Thymus (tissue), 11 donors: ENCODE data around the gene WNK2. TPM values are rescaled to one million over a fixed set of nuclear protein-coding genes. Genes with fewer than 3 reads are reported as not detected.

Experiments
- DNase-seq, 9 donors: peaks; one replicate each; pipeline ENCODE4 v3.0.0-alpha.2; 2013; ENCODE audit warnings: low spot score in 9 of 9, low read depth in 6 of 9, missing footprints in 1 of 9
- H3K27ac ChIP-seq, 2 donors: one replicate each; pipeline ENCODE4 v1.5.1; 2013; ENCODE audit warnings: control low read depth in 1 of 2, low read depth in 1 of 2, low read length in 1 of 2, mild to moderate bottlenecking in 1 of 2, moderate library complexity in 1 of 2
- H3K27me3 ChIP-seq, 2 donors: one replicate each; pipeline ENCODE4 v1.5.1; 2013; ENCODE audit warnings: low read length in 1 of 2; ENCODE audit not compliant: control insufficient read depth in 2 of 2, insufficient read depth in 1 of 2
- H3K36me3 ChIP-seq, 2 donors: one replicate each; pipeline ENCODE4 v1.5.1; 2013; ENCODE audit warnings: low read length in 1 of 2, mild to moderate bottlenecking in 1 of 2, moderate library complexity in 1 of 2; ENCODE audit not compliant: control insufficient read depth in 2 of 2, insufficient read depth in 2 of 2
- H3K4me1 ChIP-seq, 2 donors: one replicate each; pipeline ENCODE4 v1.5.1; 2013; ENCODE audit warnings: low read length in 2 of 2; ENCODE audit not compliant: control insufficient read depth in 2 of 2, insufficient read depth in 2 of 2
- H3K4me3 ChIP-seq, 2 donors: one replicate each; pipeline ENCODE4 v1.5.1; 2013; ENCODE audit warnings: low read length in 2 of 2, control low read depth in 1 of 2, mild to moderate bottlenecking in 1 of 2
- H3K9me3 ChIP-seq, 2 donors: one replicate each; pipeline ENCODE4 v1.5.1; 2013; ENCODE audit warnings: low read length in 1 of 2, mild to moderate bottlenecking in 1 of 2; ENCODE audit not compliant: control insufficient read depth in 2 of 2, insufficient read depth in 1 of 2
- WGBS: extraction: QIAGEN DNeasy Blood & Tissue Kit; methylation state at CpG from one replicate; pipeline ENCODE4 v1.1.7; 2013; 5-methylcytosine and 5-hydroxymethylcytosine counted together
- polyA plus RNA-seq: library from polyadenylated mRNA; stranded (reverse); fragments of 200-250 nt; gene quantifications from one replicate; pipeline ENCODE4 v1.2.3, GENCODE V29; 2013
- total RNA-seq: library from RNA; stranded (reverse); fragments of 120-200 nt; gene quantifications from one replicate; pipeline ENCODE4 v1.2.4, GENCODE V29; 2013
- donor health status: healthy.

The WNK2 gene
- total and polyA plus RNA-seq, 2 donors = 9.1 to 12.5 TPM

- H3K36me3 ChIP-seq = no peaks in the 10 kb centered on the region
- no peaks in the 10 kb centered on the region for H3K27me3 ChIP-seq
- H3K27ac ChIP-seq = no peak overlapping the region
- peaks cover 0 to 4% of the 10 kb centered on the region in 2 donors for H3K9me3 ChIP-seq
- 98% methylated on average over 5 of the region's 5 CpGs for WGBS
- H3K4me3 ChIP-seq = no peak overlapping the region
- no peak for DNase-seq
- H3K4me1 ChIP-seq = peaks cover 0 to 10% of the 10 kb centered on the region in 2 donors
These were observed 35.8 kb downstream of the WNK2 start for GRCh38 chr9:93219692-93220091.

GRCh38 chr9:93220627-93221026, 36.7 kb downstream of the WNK2 start:
- peaks cover 0 to 10% of the 10 kb centered on the region in 2 donors for H3K4me1 ChIP-seq
- no peaks in the 10 kb centered on the region for H3K9me3 ChIP-seq
- no peaks in the 10 kb centered on the region for H3K27me3 ChIP-seq
- no peak overlapping the region for H3K4me3 ChIP-seq
- H3K36me3 ChIP-seq = no peaks in the 10 kb centered on the region
- no peak for DNase-seq
- 88% methylated on average over 4 of the region's 4 CpGs for WGBS
- H3K27ac ChIP-seq = no peak overlapping the region

- no peak overlapping the region for H3K4me3 ChIP-seq
- no peak overlapping the region for H3K27ac ChIP-seq
- WGBS = 97% methylated on average over 9 of the region's 9 CpGs
- no peaks in the 10 kb centered on the region for H3K36me3 ChIP-seq
- H3K9me3 ChIP-seq = no peaks in the 10 kb centered on the region
- DNase-seq = no peak
- H3K27me3 ChIP-seq = peaks cover 0 to 2% of the 10 kb centered on the region in 2 donors
- H3K4me1 ChIP-seq = peaks cover 0 to 10% of the 10 kb centered on the region in 2 donors
These were observed 37.1 kb downstream of the WNK2 start for GRCh38 chr9:93221044-93221443.

GRCh38 chr9:93222890-93223259, 38.9 kb downstream of the WNK2 start:
- H3K9me3 ChIP-seq = no peaks in the 10 kb centered on the region
- DNase-seq = no peak
- no peak overlapping the region for H3K27ac ChIP-seq
- peaks cover 0 to 2% of the 10 kb centered on the region in 2 donors for H3K27me3 ChIP-seq
- no peaks in the 10 kb centered on the region for H3K36me3 ChIP-seq
- WGBS = 54% methylated on average over 7 of the region's 7 CpGs
- H3K4me3 ChIP-seq = no peak overlapping the region
- H3K4me1 ChIP-seq = peaks cover 0 to 10% of the 10 kb centered on the region in 2 donors

GRCh38 chr9:93223260-93224180, 39.6 kb downstream of the WNK2 start:
- WGBS = 44% methylated on average over 16 of the region's 16 CpGs
- no peak for DNase-seq
- no peak overlapping the region for H3K27ac ChIP-seq

GRCh38 chr9:93224591-93224990, 40.7 kb downstream of the WNK2 start:
- no peaks in the 10 kb centered on the region for H3K36me3 ChIP-seq
- H3K9me3 ChIP-seq = no peaks in the 10 kb centered on the region
- peaks cover 0 to 2% of the 10 kb centered on the region in 2 donors for H3K27me3 ChIP-seq
- H3K27ac ChIP-seq = no peak overlapping the region
- H3K4me1 ChIP-seq = peaks cover 0 to 10% of the 10 kb centered on the region in 2 donors
- 88% methylated on average over 2 of the region's 2 CpGs for WGBS
- no peak overlapping the region for H3K4me3 ChIP-seq
- no peak for DNase-seq

More at GRCh38 chr9:93223260-93224180, 39.6 kb downstream of the WNK2 start:
- Histone ChIP-seq H3K4me3 (no peak overlapping the region), H3K27me3 (peaks cover 0 to 2% of the 10 kb centered on the region in 2 donors), H3K4me1 (peaks cover 0 to 10% of the 10 kb centered on the region in 2 donors), H3K36me3 (no peaks in the 10 kb centered on the region), H3K9me3 (no peaks in the 10 kb centered on the region)

GRCh38 chr9:93225417-93225816, 41.5 kb downstream of the WNK2 start:
- WGBS = 24% methylated on average over 7 of the region's 7 CpGs
- H3K27ac ChIP-seq = no peak overlapping the region
- peaks cover 0 to 4% of the 10 kb centered on the region in 2 donors for H3K27me3 ChIP-seq
- H3K9me3 ChIP-seq = no peaks in the 10 kb centered on the region
- H3K4me3 ChIP-seq = no peak overlapping the region
- H3K36me3 ChIP-seq = no peaks in the 10 kb centered on the region
- peak in 1 of 9 donors; percentile 27 for DNase-seq
- H3K4me1 ChIP-seq = peaks cover 0 to 10% of the 10 kb centered on the region in 2 donors

- WGBS = 96% methylated on average over 9 of the region's 9 CpGs
- no peaks in the 10 kb centered on the region for H3K9me3 ChIP-seq
- peaks cover 0 to 4% of the 10 kb centered on the region in 2 donors for H3K27me3 ChIP-seq
- no peaks in the 10 kb centered on the region for H3K36me3 ChIP-seq
- DNase-seq = no peak
- H3K27ac ChIP-seq = no peak overlapping the region
- peaks cover 0 to 10% of the 10 kb centered on the region in 2 donors for H3K4me1 ChIP-seq
- no peak overlapping the region for H3K4me3 ChIP-seq
These were observed 42.0 kb downstream of the WNK2 start for GRCh38 chr9:93225892-93226291.

- no peak overlapping the region for H3K4me3 ChIP-seq
- H3K4me1 ChIP-seq = peaks cover 0 to 13% of the 10 kb centered on the region in 2 donors
- H3K9me3 ChIP-seq = no peaks in the 10 kb centered on the region
- H3K27me3 ChIP-seq = peaks cover 0 to 10% of the 10 kb centered on the region in 2 donors
- H3K36me3 ChIP-seq = no peaks in the 10 kb centered on the region
- no peak overlapping the region for H3K27ac ChIP-seq
- WGBS = 97% methylated on average over 5 of the region's 5 CpGs
- no peak for DNase-seq
These were observed 42.9 kb downstream of the WNK2 start for GRCh38 chr9:93226819-93227218.
